HEK293 (cell line): ENCODE data around the gene FXN.

ENCODE experiments used
- BCL11A ChIP-seq: fragments of 450-650 bp; formaldehyde crosslinking; IDR thresholded peaks from 2 replicates; pipeline ENCODE4 v1.5.1; 2016; ENCODE audit warnings: low read depth, missing biosample characterization, missing genetic modification characterization
- CTCF ChIP-seq: fragments of 450-650 bp; formaldehyde crosslinking; IDR thresholded peaks from 2 replicates; pipeline ENCODE4 v1.5.1; 2016; ENCODE audit warnings: missing biosample characterization, missing genetic modification characterization
- GLI4 ChIP-seq: fragments of 450-650 bp; formaldehyde crosslinking; IDR thresholded peaks from 2 replicates; pipeline ENCODE4 v1.5.1; 2016; ENCODE audit warnings: missing biosample characterization, missing genetic modification characterization
- KLF10 ChIP-seq: fragments of 450-650 bp; IDR thresholded peaks from 2 replicates; pipeline ENCODE4 v1.5.1; 2018; ENCODE audit warnings: missing biosample characterization, mild to moderate bottlenecking, missing genetic modification characterization
- REST ChIP-seq: fragments of 450-650 bp; formaldehyde crosslinking; IDR thresholded peaks from 2 replicates; pipeline ENCODE4 v1.5.1; 2016; ENCODE audit warnings: missing biosample characterization, missing genetic modification characterization
- SETDB1 ChIP-seq: IDR thresholded peaks from one replicate; pipeline ENCODE4 v1.6.1; 2017; ENCODE audit warnings: mild to moderate bottlenecking, low read length, moderate library complexity, mixed read lengths; ENCODE audit not compliant: insufficient read length
- ZBTB1 ChIP-seq: fragments of 450-650 bp; formaldehyde crosslinking; IDR thresholded peaks from 2 replicates; pipeline ENCODE4 v1.5.1; 2016; ENCODE audit warnings: missing biosample characterization, missing genetic modification characterization
- ZNF138 ChIP-seq: fragments of 450-650 bp; formaldehyde crosslinking; IDR thresholded peaks from 2 replicates; pipeline ENCODE4 v1.5.1; 2016; ENCODE audit warnings: missing biosample characterization, missing genetic modification characterization, borderline replicate concordance
- ZNF280D ChIP-seq: fragments of 450-650 bp; formaldehyde crosslinking; IDR thresholded peaks from 2 replicates; pipeline ENCODE4 v1.5.1; 2016; ENCODE audit warnings: missing biosample characterization, missing genetic modification characterization
- ZNF530 ChIP-seq: fragments of 450-650 bp; formaldehyde crosslinking; IDR thresholded peaks from 2 replicates; pipeline ENCODE4 v1.5.1; 2016; ENCODE audit warnings: low read depth, missing biosample characterization, missing genetic modification characterization
- ZNF76 ChIP-seq: fragments of 450-650 bp; formaldehyde crosslinking; IDR thresholded peaks from 2 replicates; pipeline ENCODE4; 2016; ENCODE audit warnings: low read depth, missing biosample characterization, missing genetic modification characterization, borderline replicate concordance

- TF ChIP-seq ZNF76 (tag by site-specific recombination) (no peak), SETDB1 (no peak), ZNF530 (no peak), CTCF (no peak), ZBTB1 (tag by site-specific recombination) (no peak), BCL11A (no peak), REST (tag by site-specific recombination) (no peak), KLF10 (tag by site-specific recombination) (no peak), GLI4 (tag by site-specific recombination) (no peak), ZNF280D (tag by site-specific recombination) (no peak), ZNF138 (no peak)
Observed at GRCh38 chr9:69036309-69036708, 757 bp downstream of the FXN start.
